GM12878 (cell line): Measurements from ENCODE around the gene HIKESHI.

Experiments
- CREB1 ChIP-seq: IDR thresholded peaks from 2 replicates; pipeline ENCODE4 v1.6.1; 2012; ENCODE audit warnings: low read depth, mild to moderate bottlenecking, inconsistent platforms
- ELK1 ChIP-seq: IDR thresholded peaks from 2 replicates; pipeline ENCODE4 v1.6.1; 2012; ENCODE audit warnings: low read depth, low read length, improper control_type of control experiment
- MXI1 ChIP-seq: fragments of 150-350 bp; IDR thresholded peaks from 2 replicates; pipeline ENCODE4 v1.6.1; 2011; ENCODE audit warnings: low read depth, mild to moderate bottlenecking, inconsistent platforms, low read length, improper control_type of control experiment
- POLR2A ChIP-seq: IDR thresholded peaks from 2 replicates; pipeline ENCODE4 v1.6.1; 2011; ENCODE audit warnings: low read depth, mild to moderate bottlenecking, low read length
- RAD51 ChIP-seq: fragments of 450-650 bp; IDR thresholded peaks from 2 replicates; pipeline ENCODE4 v1.6.1; 2016; ENCODE audit warnings: moderate library complexity, mild to moderate bottlenecking, inconsistent platforms
- SMC3 ChIP-seq: IDR thresholded peaks from 2 replicates; pipeline ENCODE4 v1.6.1; 2011; ENCODE audit warnings: low read length, improper control_type of control experiment, borderline replicate concordance

- TF ChIP-seq MXI1 (no peak), RAD51 (no peak), ELK1 (no peak), POLR2A (no peak), SMC3 (no peak), CREB1 (no peak)
Measured at GRCh38 chr11:86301742-86302091, 323 bp upstream of the HIKESHI start.
